Coronary artery (tissue), 2 donors: ENCODE measurements around the gene GC.

ENCODE experiments used
- DNase-seq: peaks from one replicate; pipeline ENCODE4 v3.0.0-alpha.2; 2017; ENCODE audit warnings: low spot score
- H3K27ac ChIP-seq, 2 donors: fragments of 200-600 bp; sonication (generic); one replicate each; pipeline ENCODE4 v1.5.1; 2016 to 2019
- H3K4me3 ChIP-seq: fragments of 200-600 bp; sonication (generic); 2 replicates; pipeline ENCODE4 v1.5.1; 2016; ENCODE audit warnings: mild to moderate bottlenecking, moderate library complexity
- TF ChIP-seq, protein P1 (sequence below): fragments of 200-600 bp; sonication (generic); IDR thresholded peaks from one replicate; pipeline ENCODE4 v1.5.1; 2019; ENCODE audit warnings: antibody characterized with exemption

GC gene, protein sequence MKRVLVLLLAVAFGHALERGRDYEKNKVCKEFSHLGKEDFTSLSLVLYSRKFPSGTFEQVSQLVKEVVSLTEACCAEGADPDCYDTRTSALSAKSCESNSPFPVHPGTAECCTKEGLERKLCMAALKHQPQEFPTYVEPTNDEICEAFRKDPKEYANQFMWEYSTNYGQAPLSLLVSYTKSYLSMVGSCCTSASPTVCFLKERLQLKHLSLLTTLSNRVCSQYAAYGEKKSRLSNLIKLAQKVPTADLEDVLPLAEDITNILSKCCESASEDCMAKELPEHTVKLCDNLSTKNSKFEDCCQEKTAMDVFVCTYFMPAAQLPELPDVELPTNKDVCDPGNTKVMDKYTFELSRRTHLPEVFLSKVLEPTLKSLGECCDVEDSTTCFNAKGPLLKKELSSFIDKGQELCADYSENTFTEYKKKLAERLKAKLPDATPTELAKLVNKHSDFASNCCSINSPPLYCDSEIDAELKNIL

DNA sequence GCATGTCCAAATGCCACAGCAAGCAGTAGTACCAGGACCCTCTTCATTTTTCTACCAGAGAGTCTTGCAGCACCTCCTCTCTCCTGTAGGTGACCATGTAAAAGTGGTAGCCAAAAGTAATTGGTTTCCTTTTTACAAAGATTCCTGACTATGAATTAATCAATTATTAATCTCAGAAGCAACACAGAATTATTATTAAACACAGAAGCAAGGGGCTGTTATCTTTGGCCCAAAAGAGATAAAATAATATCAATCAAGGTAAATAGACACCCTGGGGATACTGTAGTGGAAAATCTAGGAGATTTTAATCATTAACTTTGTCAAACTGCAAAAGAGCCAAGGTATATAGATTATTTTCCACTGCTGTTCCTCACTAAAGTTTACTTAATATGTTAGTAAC lies at the start of gene GC:
GC (minus strand) TSS at position 108 of the 400 bp plus-strand sequence; CDS start at position 47, 61 bp downstream.
- no peak for DNase-seq
- Histone ChIP-seq H3K4me3 (no peak within 1 kb of the TSS), H3K27ac (no peak within 1 kb of the TSS)
- TF ChIP-seq, protein P1, sequence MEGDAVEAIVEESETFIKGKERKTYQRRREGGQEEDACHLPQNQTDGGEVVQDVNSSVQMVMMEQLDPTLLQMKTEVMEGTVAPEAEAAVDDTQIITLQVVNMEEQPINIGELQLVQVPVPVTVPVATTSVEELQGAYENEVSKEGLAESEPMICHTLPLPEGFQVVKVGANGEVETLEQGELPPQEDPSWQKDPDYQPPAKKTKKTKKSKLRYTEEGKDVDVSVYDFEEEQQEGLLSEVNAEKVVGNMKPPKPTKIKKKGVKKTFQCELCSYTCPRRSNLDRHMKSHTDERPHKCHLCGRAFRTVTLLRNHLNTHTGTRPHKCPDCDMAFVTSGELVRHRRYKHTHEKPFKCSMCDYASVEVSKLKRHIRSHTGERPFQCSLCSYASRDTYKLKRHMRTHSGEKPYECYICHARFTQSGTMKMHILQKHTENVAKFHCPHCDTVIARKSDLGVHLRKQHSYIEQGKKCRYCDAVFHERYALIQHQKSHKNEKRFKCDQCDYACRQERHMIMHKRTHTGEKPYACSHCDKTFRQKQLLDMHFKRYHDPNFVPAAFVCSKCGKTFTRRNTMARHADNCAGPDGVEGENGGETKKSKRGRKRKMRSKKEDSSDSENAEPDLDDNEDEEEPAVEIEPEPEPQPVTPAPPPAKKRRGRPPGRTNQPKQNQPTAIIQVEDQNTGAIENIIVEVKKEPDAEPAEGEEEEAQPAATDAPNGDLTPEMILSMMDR = no peak

DNA sequence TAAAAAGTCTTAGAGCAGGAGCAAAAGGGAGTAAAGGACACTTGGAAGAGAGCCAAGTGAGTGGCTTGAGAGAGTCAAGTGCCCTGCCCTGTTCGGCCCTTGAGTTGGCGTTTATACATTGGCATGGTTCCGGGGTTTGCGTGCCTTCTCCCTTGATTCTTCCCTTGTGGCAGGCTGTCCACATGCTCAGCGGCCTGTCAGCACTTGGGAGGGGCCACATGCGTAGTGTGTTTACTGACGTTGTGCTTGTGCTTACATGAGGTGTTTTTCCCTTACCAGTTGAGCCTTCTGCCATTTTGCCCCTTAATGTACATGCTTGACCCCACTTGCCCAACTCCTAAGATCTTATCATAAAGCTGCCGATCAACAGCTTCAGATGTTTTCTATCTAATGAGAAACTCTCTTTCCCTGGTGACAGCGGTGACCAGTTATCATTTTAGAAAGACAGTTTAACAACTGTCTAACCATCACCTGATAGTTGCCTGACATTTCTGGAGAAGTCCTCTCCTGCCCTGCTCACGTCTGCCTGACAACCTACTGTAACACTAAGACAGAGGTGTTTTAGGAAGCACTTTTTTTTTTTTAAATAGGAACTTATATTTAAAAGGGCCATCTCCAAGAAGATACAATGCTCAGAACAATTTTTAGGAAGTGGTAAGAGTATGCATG lies 49.5 kb upstream of the GC start:
- H3K27ac ChIP-seq = no peak overlapping the region
- DNase-seq = no peak
- TF ChIP-seq, protein P1 = no peak
- H3K4me3 ChIP-seq = no peak overlapping the region

DNA sequence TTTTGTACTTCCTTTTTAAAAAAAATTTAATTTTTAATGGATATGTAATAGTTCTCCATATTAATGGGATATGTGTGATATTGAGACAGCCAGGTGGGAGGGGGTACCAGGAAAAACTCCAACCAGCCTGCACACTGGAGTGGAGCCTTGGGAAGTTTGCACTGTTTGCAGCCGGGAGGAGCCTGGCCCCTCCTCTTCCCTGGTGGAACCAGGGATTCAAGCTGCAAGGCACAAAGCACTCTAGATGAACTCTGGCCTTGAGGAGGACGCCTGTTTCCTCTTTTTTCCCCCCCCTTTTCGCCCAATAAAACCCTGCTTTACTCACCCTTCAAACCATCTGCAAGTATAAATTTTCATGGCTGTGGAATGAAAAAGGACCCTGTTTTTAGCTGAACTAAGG lies 48.2 kb upstream of the GC start:
- no peak for DNase-seq
- no peak overlapping the region for H3K27ac ChIP-seq
- TF ChIP-seq, protein P1 = no peak
- H3K4me3 ChIP-seq = no peak overlapping the region

DNA sequence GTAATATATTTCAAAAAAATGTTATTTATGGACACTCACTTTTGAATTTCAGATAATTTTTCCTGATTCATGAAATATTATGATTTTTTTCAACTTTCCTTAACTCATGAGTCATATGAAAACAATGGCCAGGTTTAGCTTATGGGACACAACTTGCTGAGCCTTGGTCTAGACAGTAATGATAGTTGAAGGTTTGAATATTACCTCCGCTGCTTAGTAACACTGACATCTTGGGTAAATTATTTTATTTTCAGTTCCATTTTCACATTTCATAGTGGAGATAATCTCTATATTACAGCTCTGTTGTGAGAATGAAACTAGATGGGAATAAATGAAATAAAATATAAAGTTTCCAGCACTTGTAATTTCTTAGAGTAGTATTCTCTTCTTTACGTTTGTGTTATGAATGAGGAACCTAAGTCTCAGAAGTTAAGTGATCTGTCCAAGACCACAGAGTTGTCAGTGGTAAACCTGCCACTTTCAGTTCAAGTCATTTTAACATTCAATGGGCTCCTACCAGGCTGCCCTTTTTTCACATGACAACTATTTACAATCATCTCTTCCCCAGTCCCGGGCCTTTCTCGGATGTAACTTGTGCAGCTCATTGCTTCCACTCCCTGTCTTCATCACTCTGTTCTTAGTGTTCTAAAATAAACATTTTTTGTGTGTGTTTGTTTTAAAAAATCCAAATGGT lies 46.8 kb upstream of the GC start:
- H3K4me3 ChIP-seq = no peak overlapping the region
- no peak for DNase-seq
- no peak overlapping the region for H3K27ac ChIP-seq
- TF ChIP-seq, protein P1 = no peak

DNA sequence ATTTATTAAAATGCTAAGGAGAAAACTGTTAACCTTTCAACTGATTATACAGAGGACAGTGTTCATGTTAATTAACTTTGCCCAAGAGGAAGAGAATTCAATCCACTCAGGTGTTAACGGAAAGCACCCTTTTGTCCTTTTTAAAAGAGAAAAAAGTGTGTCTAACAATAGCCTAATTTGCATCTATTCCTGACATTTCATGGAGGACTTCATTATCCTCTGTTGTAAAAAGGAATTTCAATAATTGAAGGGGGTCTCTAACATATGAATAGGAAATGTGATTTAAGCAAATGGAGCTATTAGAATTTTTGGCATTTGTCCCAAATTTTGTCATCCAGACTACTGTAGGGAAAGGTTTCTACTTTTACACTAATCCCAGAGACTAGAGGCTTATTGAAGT lies 44.6 kb upstream of the GC start:
- Histone ChIP-seq H3K4me3 (no peak overlapping the region), H3K27ac (no peak overlapping the region)
- DNase-seq = no peak
- TF ChIP-seq, protein P1 = no peak

DNA sequence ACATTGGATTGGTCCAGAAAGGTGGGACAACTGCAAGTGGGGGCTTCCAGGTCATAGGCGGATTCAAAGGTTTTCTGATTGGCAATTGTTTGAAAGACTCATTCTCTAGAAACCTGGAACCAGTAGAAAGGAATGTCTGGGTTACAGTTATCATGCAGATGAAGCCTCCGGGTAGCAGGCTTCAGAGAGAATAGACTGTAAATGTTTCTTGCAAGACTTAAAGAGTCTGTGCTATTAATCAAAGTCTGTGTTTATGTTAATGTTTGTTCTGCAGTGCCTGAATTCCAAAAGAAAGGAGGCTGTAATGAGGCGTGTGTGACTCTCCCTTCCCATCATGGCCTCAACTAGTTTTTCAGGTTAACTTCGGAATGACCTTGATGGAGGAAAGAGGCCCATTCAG lies 43.9 kb upstream of the GC start:
- Histone ChIP-seq H3K4me3 (no peak overlapping the region), H3K27ac (no peak overlapping the region)
- TF ChIP-seq, protein P1 = no peak
- DNase-seq = no peak
